ENCODE results near the gene CYTH1. TPM values are rescaled to one million over a fixed set of nuclear protein-coding genes. Genes with fewer than 3 reads are reported as not detected.

Gene CYTH1
- total and polyA plus RNA-seq, 4 donors: 15.4 to 32.1 (median 20.6) TPM

Small RNAs within 50 kb of the gene (small RNA-seq; reads per million reads assigned to genes)
- not detected for gene RNU6-638P

Other genes starting within 250 kb of the CYTH1 start
- gene DNAH17, start 204.9 kb downstream of the CYTH1 start, total RNA-seq: under 1 TPM in 1 of 2 donors, not detected in 1; 0.09 TPM
- under 1 TPM in 1 of 2 donors, not detected in 1; 0.79 TPM for gene DNAH17, start 204.9 kb downstream of the CYTH1 start, polyA plus RNA-seq
- gene USP36, start 58.5 kb upstream of the CYTH1 start, total RNA-seq: 10 to 100 TPM in 1 of 2 donors, 1 to 10 TPM in 1; 8.0 to 20.7 TPM
- gene USP36, start 58.5 kb upstream of the CYTH1 start, polyA plus RNA-seq: 10 to 100 TPM in 1 of 2 donors, 1 to 10 TPM in 1; 9.4 to 11.6 TPM
- gene CEP295NL, start 120.9 kb upstream of the CYTH1 start, total RNA-seq: 1 to 10 TPM in 1 of 2 donors, under 1 TPM in 1; 0.28 to 1.0 TPM
- gene CEP295NL, start 120.9 kb upstream of the CYTH1 start, polyA plus RNA-seq: not detected
- gene TIMP2, start 143.1 kb upstream of the CYTH1 start, total RNA-seq: 10 to 100 TPM in 1 of 2 donors, 1 to 10 TPM in 1; 9.5 to 10.6 TPM
- 10 to 100 TPM in 1 of 2 donors, 1 to 10 TPM in 1; 8.9 to 37.6 TPM for gene TIMP2, start 143.1 kb upstream of the CYTH1 start, polyA plus RNA-seq
- gene LGALS3BP, start 197.7 kb upstream of the CYTH1 start, total RNA-seq: 10 to 100 TPM; 66.0 to 69.3 TPM
- 100 to 1,000 TPM in 1 of 2 donors, 10 to 100 TPM in 1; 89.1 to 224 TPM for gene LGALS3BP, start 197.7 kb upstream of the CYTH1 start, polyA plus RNA-seq
- gene CANT1, start 227.5 kb upstream of the CYTH1 start, total RNA-seq: 10 to 100 TPM; 14.0 to 18.9 TPM
- 10 to 100 TPM in 1 of 2 donors, 1 to 10 TPM in 1; 6.2 to 20.0 TPM for gene CANT1, start 227.5 kb upstream of the CYTH1 start, polyA plus RNA-seq
- 10 to 100 TPM in 1 of 2 donors, under 1 TPM in 1; 0.56 to 54.6 TPM for gene C1QTNF1, start 241.9 kb upstream of the CYTH1 start, total RNA-seq
- 10 to 100 TPM in 1 of 2 donors, 1 to 10 TPM in 1; 8.3 to 23.9 TPM for gene C1QTNF1, start 241.9 kb upstream of the CYTH1 start, polyA plus RNA-seq